GM20000 (cell line): ENCODE data around the gene FOXN1.

ENCODE experiments used
- DNase-seq: peaks from one replicate; pipeline ENCODE4 v3.0.0; 2012; ENCODE audit warnings: low spot score
- TF ChIP-seq, protein P1 (sequence below): IDR thresholded peaks from 2 replicates; pipeline ENCODE4 v1.5.1; 2012; ENCODE audit warnings: mild to moderate bottlenecking, control low read depth; ENCODE audit errors: extremely low read depth, missing control alignments

Gene FOXN1

DNA sequence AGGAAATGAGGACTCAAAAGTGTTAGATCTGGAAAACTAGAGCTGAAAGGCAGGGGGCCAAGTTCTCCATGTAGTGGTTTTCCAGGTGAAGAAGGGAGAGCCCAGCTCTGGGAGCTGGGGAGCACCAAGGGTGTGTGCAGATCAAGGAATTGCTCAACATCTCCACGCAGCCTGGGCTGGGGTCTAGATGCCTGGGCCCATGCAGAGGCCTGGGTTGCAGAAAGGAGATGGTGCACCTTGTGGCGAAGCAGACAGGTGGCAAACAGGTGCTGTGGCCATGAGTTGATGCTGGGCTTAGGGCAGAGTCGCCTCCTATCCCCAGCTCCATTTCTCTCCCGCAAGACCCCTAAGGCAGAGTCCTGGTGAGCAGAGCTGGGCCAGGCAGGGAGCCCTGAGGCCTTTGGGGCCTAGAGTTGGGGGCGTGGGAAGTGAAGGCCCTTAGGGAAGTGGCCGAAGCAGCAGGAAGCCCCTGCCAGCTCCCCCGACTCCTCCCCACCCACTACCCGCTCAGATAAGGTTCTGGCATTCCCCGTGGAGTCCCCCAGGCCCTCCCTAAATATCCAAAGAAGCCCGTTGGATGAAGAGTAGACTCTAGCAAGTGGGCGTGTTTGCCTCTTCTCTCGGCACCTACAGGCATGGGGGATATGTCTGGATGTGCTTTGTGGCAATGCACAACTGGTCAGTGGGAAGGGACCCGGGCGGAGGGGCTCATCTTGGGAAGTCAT, 777 bp downstream of the FOXN1 start:
- TF ChIP-seq, protein P1, sequence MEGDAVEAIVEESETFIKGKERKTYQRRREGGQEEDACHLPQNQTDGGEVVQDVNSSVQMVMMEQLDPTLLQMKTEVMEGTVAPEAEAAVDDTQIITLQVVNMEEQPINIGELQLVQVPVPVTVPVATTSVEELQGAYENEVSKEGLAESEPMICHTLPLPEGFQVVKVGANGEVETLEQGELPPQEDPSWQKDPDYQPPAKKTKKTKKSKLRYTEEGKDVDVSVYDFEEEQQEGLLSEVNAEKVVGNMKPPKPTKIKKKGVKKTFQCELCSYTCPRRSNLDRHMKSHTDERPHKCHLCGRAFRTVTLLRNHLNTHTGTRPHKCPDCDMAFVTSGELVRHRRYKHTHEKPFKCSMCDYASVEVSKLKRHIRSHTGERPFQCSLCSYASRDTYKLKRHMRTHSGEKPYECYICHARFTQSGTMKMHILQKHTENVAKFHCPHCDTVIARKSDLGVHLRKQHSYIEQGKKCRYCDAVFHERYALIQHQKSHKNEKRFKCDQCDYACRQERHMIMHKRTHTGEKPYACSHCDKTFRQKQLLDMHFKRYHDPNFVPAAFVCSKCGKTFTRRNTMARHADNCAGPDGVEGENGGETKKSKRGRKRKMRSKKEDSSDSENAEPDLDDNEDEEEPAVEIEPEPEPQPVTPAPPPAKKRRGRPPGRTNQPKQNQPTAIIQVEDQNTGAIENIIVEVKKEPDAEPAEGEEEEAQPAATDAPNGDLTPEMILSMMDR = no peak
- DNase-seq = no peak

DNA sequence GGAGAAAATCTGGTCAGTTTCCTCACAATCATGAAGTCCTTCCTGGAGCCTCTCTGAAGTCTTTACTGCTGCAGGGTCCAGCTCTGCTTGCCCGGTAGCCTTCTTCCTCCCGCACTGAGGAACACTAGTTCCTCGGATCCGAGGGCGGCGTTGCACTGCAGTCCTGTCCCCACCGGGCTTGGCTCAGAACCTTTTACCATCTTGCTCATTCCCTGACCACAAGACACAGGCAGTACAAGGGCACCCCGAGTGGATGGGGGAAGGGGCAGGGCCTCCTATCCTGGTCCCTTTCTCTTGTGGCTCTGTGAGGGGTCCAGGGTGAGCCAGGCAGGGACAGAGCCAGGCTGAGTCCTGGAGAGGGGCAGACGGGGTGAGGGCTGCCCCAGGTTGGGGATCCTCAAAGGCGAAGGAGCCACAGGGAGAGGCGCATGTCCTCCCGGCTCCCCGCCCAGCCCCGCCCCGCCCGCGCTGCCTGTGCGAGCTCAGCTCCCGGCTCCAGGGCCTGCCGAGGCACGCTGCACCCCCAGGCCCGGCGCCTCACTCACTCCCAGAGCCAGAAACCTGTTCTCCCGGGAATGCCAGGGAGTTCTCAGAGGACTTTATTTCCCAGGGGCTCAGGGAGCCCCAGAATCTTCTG, 1.5 kb downstream of the FOXN1 start:
- DNase-seq = no peak
- TF ChIP-seq, protein P1 = no peak

DNA sequence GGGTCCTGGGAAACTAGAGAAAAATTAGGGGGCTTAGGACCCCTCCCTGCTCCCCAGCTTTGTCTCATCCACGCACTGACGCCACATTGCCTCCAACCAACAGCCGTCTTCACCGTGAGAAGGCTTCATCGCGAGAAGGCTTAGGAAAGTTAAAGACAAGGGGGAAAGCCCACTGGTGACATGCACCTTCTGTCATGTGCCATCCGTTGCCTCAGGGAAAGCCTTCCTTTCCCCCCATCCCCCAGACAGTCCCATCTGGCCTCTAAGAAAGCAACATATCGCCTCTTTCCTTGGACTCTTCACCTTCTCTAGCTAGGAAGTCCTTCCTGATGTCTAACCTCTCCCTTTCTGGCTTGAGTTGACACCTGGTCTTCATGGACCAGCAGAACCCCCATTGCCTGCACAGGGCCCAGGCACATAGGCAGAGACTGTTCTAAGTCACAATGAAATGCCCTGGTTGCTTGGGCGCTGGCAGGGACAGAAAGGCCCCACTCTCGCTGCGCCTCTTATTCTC, 2.1 kb downstream of the FOXN1 start:
- TF ChIP-seq, protein P1 = no peak
- DNase-seq = no peak

DNA sequence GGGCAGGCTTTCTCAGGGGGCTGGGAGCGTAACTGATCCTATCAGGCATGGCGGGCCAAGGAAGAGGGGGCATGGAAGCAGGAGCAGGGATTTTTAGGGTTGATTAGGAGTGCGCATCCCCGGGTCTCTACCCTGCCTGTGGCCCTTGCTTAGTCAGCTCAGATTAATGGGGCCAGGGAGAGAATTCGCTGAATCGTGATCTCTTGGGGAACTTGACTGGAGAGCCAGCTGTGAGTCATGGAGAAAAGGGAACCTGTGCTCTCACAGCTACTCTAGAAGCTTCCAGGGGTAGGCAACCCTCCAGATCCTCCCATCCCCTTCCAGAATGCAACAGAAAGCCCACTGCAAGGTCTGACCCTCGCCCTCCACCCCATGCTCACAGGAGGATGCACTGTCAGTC, 3.6 kb downstream of the FOXN1 start:
- TF ChIP-seq, protein P1 = no peak
- no peak for DNase-seq

DNA sequence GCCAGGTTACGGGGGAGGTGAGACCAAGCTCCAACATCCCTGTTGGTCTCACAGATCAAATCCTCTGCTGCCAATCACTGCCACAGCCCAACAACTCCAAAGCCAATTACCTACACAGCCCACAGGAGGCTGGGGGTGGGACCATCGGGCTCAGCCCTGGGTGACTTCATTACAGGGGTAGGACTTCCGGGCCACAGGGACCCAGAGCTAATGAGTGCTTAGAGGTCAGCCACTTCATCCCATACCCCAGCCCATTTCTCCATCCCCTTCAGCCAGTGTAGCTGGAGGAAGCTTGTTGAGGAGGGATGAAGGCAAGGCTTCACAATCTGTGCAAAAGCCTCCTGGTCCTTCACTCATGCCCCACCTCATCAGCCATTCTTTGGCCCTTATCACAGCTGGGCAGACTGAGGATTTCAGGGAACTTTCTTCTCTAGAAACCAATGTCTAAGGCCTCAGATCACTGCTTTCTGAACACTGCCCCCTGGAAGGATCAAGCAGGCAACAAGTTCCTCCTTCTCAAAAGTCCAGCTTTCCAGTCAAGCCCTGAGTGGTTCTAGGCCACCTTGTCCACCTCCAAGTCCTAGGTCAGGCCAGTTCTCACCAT, 5.8 kb downstream of the FOXN1 start:
- TF ChIP-seq, protein P1 = no peak
- no peak for DNase-seq

DNA sequence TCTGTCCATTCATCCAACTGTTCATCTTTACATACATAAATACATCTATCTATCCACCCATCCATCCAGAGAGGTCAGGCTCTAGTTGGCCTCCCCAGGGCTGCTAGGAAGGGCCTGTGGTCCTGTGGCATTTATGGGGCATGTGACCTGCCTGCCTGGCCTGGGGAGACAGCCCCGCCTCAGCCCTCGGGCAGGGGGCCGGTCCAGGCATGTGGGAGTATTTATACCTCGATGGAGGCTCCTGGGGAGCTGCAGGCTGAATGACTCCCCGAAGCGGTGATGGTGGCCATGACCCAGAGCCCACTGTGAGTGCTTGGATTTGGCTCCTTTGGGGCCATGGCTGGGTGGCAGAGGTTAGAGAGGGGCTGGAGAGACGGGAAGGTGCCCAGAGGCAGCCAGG, 7.3 kb downstream of the FOXN1 start:
- TF ChIP-seq, protein P1 = no peak
- no peak for DNase-seq

DNA sequence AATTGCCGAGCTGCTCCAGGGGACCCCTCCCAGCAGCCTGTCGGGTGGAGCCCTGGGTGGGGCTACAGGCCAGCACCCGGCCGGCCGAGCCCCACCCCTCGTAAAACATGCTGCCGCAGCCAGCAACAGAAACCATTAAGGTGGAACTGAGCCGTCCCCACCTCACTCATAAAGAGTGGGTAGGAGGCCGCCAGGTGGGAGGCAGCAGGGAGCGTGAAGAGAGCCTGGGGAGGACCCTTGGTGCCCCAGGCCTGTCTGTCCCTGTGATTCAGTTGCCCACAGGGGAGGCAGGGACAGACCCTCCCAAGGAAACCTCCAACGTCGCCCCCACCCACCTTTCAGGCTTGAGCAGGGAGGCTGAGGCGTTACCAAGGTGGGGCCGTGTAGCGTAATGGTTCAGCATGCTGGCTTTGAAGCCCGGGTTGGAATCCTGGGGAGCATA, 8.4 kb downstream of the FOXN1 start:
- no peak for DNase-seq
- TF ChIP-seq, protein P1 = no peak
